Liver (tissue), 9 donors: ENCODE measurements around the gene TMTC1. TPM values are rescaled to one million over a fixed set of nuclear protein-coding genes. Genes with fewer than 3 reads are reported as not detected.

Experiments
- DNase-seq: peaks from one replicate; pipeline ENCODE4 v3.0.0-alpha.2; 2017; ENCODE audit warnings: low spot score
- H3K27ac ChIP-seq, 2 donors: one replicate each; pipeline ENCODE4 v1.7.0; 2013; ENCODE audit warnings: inconsistent platforms in 2 of 2, low read length in 2 of 2, control low read depth in 1 of 2, low read depth in 1 of 2, mild to moderate bottlenecking in 1 of 2
- H3K27me3 ChIP-seq, 4 donors: one replicate each; pipeline versions ENCODE4 v1.6.1 to v1.7.0; 2013; ENCODE audit warnings: low read length in 3 of 4, inconsistent platforms in 1 of 4, mild to moderate bottlenecking in 1 of 4, moderate library complexity in 1 of 4; ENCODE audit not compliant: control insufficient read depth in 4 of 4, insufficient read depth in 4 of 4
- H3K36me3 ChIP-seq, 4 donors: one replicate each; pipeline versions ENCODE4 v1.6.1 to v1.7.0; 2013; ENCODE audit warnings: low read length in 3 of 4, mild to moderate bottlenecking in 3 of 4, low read depth in 1 of 4, moderate library complexity in 1 of 4; ENCODE audit not compliant: control insufficient read depth in 4 of 4, insufficient read depth in 3 of 4
- H3K4me1 ChIP-seq, 4 donors: one replicate each; pipeline versions ENCODE4 v1.6.1 to v1.7.0; 2013; ENCODE audit warnings: low read length in 3 of 4, mild to moderate bottlenecking in 3 of 4, moderate library complexity in 1 of 4; ENCODE audit not compliant: control insufficient read depth in 4 of 4, insufficient read depth in 4 of 4
- H3K4me3 ChIP-seq, 3 donors: one replicate each; pipeline versions ENCODE4 v1.6.1 to v1.7.0; 2013; ENCODE audit warnings: low read length in 3 of 3, control low read depth in 1 of 3, low read depth in 1 of 3, mild to moderate bottlenecking in 1 of 3
- H3K9ac ChIP-seq, 2 donors: one replicate each; pipeline ENCODE4 v1.7.0; 2013; ENCODE audit warnings: low read length in 2 of 2, mild to moderate bottlenecking in 2 of 2, moderate library complexity in 2 of 2, control low read depth in 1 of 2, low read depth in 1 of 2
- H3K9me3 ChIP-seq, 4 donors: one replicate each; pipeline versions ENCODE4 v1.6.1 to v1.7.0; 2013; ENCODE audit warnings: low read length in 3 of 4; ENCODE audit not compliant: control insufficient read depth in 4 of 4
- CTCF ChIP-seq: fragments of 150-350 bp; IDR thresholded peaks from 2 replicates; pipeline ENCODE4 v1.5.1; 2017; ENCODE audit warnings: improper control_type of control experiment, low read depth, low read length; ENCODE audit not compliant: missing input control
- EGR1 ChIP-seq, 2 donors: IDR thresholded peaks; 2 replicates each; pipeline ENCODE4 v1.6.1; 2016 to 2018; ENCODE audit warnings: antibody characterized with exemption in 2 of 2, low read depth in 2 of 2
- FOXA1 ChIP-seq: IDR thresholded peaks from 2 replicates; pipeline ENCODE4 v1.6.1; 2016; ENCODE audit warnings: antibody characterized with exemption
- FOXA2 ChIP-seq: IDR thresholded peaks from 2 replicates; pipeline ENCODE4 v1.6.1; 2016; ENCODE audit warnings: antibody characterized with exemption
- GABPA ChIP-seq, 2 donors: IDR thresholded peaks in 1 of 2; conservative IDR thresholded peaks in 1 of 2; 2 replicates each; pipeline ENCODE4 v1.6.1; 2016; ENCODE audit warnings: antibody characterized with exemption in 2 of 2, mild to moderate bottlenecking in 1 of 2, moderate library complexity in 1 of 2
- JUND ChIP-seq, 2 donors: IDR thresholded peaks; 2 replicates each; pipeline ENCODE4 v1.6.1; 2016; ENCODE audit warnings: antibody characterized with exemption in 2 of 2
- NR2F2 ChIP-seq: IDR thresholded peaks from 2 replicates; pipeline ENCODE4 v1.6.1; 2016; ENCODE audit warnings: antibody characterized with exemption
- RAD21 ChIP-seq, 2 donors: IDR thresholded peaks; 2 replicates each; pipeline ENCODE4 v1.6.1; 2016; ENCODE audit warnings: antibody characterized with exemption in 2 of 2, mild to moderate bottlenecking in 2 of 2
- RXRA ChIP-seq, 2 donors: IDR thresholded peaks; 2 replicates each; pipeline ENCODE4 v1.6.1; 2017 to 2018; ENCODE audit warnings: antibody characterized with exemption in 2 of 2, mild to moderate bottlenecking in 1 of 2
- SP1 ChIP-seq: IDR thresholded peaks from 2 replicates; pipeline ENCODE4 v1.6.1; 2018; ENCODE audit warnings: antibody characterized with exemption, mild to moderate bottlenecking
- TAF1 ChIP-seq: conservative IDR thresholded peaks from 2 replicates; pipeline ENCODE4 v1.6.1; 2016; ENCODE audit warnings: antibody characterized with exemption, mild to moderate bottlenecking
- YY1 ChIP-seq: IDR thresholded peaks from 2 replicates; pipeline ENCODE4 v1.6.1; 2016; ENCODE audit warnings: antibody characterized with exemption, mild to moderate bottlenecking
- ZBTB33 ChIP-seq: IDR thresholded peaks from 2 replicates; pipeline ENCODE4 v1.6.1; 2016; ENCODE audit warnings: antibody characterized with exemption
- WGBS: extraction: QIAGEN DNeasy Blood & Tissue Kit; methylation state at CpG from one replicate; pipeline ENCODE4 v1.1.7; 2013; 5-methylcytosine and 5-hydroxymethylcytosine counted together
- polyA plus RNA-seq, 2 donors: library from polyadenylated mRNA; stranded (reverse) in 1 of 2; unstranded in 1 of 2; fragments of 200-250 nt in 1 of 2; fragments of >200 nt in 1 of 2; fragmentation: Nextera tagmentation in 1 of 2; extraction: Ambion mirVana in 1 of 2; gene quantifications; one replicate each; pipeline versions ENCODE4 v1.2.1 to v1.2.3, GENCODE V29; 2013 to 2015
- total RNA-seq, 2 donors: library from RNA; depleted of rRNA; stranded (reverse); fragments of >200 nt; gene quantifications; one replicate each; pipeline ENCODE4 v1.2.3, GENCODE V29; 2014
- TF ChIP-seq, protein P1 (sequence below): IDR thresholded peaks from 2 replicates; pipeline ENCODE4 v1.6.1; 2016; ENCODE audit warnings: antibody characterized with exemption
- TF ChIP-seq, protein P2 (sequence below): IDR thresholded peaks from 2 replicates; pipeline ENCODE4 v1.6.1; 2016; ENCODE audit warnings: antibody characterized with exemption, mild to moderate bottlenecking
- TF ChIP-seq, protein P3 (sequence below): IDR thresholded peaks from 2 replicates; pipeline ENCODE4 v1.6.1; 2016; ENCODE audit warnings: antibody characterized with exemption
- donor health status: healthy.
- donor health status: healthy.
- donor health status: healthy.
- donor health status: healthy.
- donor health status: healthy.

The TMTC1 gene
- total and polyA plus RNA-seq, 4 donors: 0.76 to 3.3 (median 2.1) TPM

DNA sequence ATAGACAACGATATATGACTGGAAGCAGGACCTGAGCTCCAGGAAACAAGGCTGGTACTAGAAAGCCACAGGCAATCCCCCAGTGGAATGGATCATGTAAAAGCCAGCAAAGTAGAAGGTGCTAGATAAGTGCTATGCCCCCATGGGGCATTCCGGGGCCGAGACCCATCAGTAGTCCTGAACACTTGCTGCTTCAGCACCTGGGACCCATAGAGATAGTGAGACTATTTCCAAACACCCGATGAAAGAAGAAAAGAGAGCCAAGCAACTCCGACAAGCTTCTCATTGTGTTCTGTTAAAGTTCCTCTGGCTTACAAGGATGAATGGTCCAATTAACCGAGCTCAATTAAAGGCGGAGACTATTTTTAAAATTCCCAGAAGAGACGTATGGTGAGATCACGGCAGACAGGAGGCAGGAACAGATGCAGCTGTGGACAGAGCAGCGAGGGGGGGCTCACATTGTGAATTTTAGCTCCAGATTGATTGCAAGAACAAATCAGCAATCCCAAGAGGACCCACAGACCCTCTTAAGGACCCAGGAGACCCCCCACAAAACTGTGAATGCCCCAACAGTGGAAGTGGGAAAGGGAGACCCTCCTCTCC lies 143.7 kb downstream of the TMTC1 start:
- Histone ChIP-seq H3K9ac (no peak overlapping the region), H3K36me3 (no peaks in the 10 kb centered on the region), H3K4me3 (no peak overlapping the region), H3K27me3 (no peaks in the 10 kb centered on the region), H3K27ac (no peak overlapping the region), H3K9me3 (no peaks in the 10 kb centered on the region), H3K4me1 (no peaks in the 10 kb centered on the region)
- no peak for DNase-seq
- WGBS: 89% methylated on average over 10 of the region's 10 CpGs
- TF ChIP-seq ZBTB33: no peak
- no peak for TF ChIP-seq YY1
- no peak for TF ChIP-seq SP1
- no peak for TF ChIP-seq EGR1 (IDR thresholded peaks at IDR 0.05; ENCODE audit: low read depth in 2 of 2)
- TF ChIP-seq CTCF: no peak
- TF ChIP-seq, protein P1, sequence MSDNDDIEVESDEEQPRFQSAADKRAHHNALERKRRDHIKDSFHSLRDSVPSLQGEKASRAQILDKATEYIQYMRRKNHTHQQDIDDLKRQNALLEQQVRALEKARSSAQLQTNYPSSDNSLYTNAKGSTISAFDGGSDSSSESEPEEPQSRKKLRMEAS: no peak
- TF ChIP-seq TAF1: no peak
- TF ChIP-seq, protein P2, sequence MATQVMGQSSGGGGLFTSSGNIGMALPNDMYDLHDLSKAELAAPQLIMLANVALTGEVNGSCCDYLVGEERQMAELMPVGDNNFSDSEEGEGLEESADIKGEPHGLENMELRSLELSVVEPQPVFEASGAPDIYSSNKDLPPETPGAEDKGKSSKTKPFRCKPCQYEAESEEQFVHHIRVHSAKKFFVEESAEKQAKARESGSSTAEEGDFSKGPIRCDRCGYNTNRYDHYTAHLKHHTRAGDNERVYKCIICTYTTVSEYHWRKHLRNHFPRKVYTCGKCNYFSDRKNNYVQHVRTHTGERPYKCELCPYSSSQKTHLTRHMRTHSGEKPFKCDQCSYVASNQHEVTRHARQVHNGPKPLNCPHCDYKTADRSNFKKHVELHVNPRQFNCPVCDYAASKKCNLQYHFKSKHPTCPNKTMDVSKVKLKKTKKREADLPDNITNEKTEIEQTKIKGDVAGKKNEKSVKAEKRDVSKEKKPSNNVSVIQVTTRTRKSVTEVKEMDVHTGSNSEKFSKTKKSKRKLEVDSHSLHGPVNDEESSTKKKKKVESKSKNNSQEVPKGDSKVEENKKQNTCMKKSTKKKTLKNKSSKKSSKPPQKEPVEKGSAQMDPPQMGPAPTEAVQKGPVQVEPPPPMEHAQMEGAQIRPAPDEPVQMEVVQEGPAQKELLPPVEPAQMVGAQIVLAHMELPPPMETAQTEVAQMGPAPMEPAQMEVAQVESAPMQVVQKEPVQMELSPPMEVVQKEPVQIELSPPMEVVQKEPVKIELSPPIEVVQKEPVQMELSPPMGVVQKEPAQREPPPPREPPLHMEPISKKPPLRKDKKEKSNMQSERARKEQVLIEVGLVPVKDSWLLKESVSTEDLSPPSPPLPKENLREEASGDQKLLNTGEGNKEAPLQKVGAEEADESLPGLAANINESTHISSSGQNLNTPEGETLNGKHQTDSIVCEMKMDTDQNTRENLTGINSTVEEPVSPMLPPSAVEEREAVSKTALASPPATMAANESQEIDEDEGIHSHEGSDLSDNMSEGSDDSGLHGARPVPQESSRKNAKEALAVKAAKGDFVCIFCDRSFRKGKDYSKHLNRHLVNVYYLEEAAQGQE: no peak
- no peak for TF ChIP-seq NR2F2
- no peak for TF ChIP-seq GABPA (IDR thresholded peaks at IDR 0.05 in 1 of 2, conservative IDR thresholded peaks at IDR 0.05 in 1 of 2)
- TF ChIP-seq FOXA2: no peak
- TF ChIP-seq JUND (IDR thresholded peaks at IDR 0.05): no peak
- TF ChIP-seq RXRA (IDR thresholded peaks at IDR 0.05): no peak
- TF ChIP-seq, protein P3, sequence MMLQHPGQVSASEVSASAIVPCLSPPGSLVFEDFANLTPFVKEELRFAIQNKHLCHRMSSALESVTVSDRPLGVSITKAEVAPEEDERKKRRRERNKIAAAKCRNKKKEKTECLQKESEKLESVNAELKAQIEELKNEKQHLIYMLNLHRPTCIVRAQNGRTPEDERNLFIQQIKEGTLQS: no peak
- TF ChIP-seq FOXA1: no peak

DNA sequence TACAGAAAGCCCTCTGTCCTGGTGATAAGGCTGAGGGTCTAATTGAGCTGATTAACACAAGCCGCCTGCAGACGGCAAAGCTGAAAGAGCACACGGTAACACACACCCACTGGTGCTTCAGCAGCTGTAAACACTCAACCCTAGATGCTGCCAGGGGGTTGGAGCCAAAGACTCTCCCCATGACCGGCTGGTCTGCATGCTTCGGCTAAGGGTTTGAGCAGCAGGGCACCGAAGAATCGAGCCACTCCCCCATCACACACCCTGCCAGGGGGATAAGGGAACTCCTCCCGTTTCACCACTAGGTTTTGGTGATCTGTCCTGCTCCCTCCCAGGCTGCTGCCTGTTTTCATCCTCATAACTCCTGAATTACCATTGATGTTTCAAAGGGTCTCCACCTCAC lies 145.2 kb downstream of the TMTC1 start:
- Histone ChIP-seq H3K4me1 (no peaks in the 10 kb centered on the region), H3K9me3 (no peaks in the 10 kb centered on the region), H3K27me3 (no peaks in the 10 kb centered on the region), H3K27ac (no peak overlapping the region), H3K4me3 (no peak overlapping the region), H3K9ac (no peak overlapping the region), H3K36me3 (no peaks in the 10 kb centered on the region)
- DNase-seq: no peak
- 82% methylated on average over 8 of the region's 8 CpGs for WGBS
- TF ChIP-seq, protein P3: no peak
- TF ChIP-seq RXRA (IDR thresholded peaks at IDR 0.05) (no peak), FOXA2 (no peak), CTCF (no peak), FOXA1 (no peak), TAF1 (no peak), RAD21 (IDR thresholded peaks at IDR 0.05) (no peak), YY1 (no peak)
- TF ChIP-seq, protein P2: no peak
